ENCODE data around the gene TRIM4.

GRCh38 chr7:99944497-99945070 is 25.3 kb upstream of the TRIM4 start:
- TF ChIP-seq CTCF (IDR thresholded peaks at IDR 0.05; ENCODE audit: low read length), result no peak
- TF ChIP-seq EZH2phosphoT487 (IDR thresholded peaks at IDR 0.05; ENCODE audit: low read length), result no peak

Data from MM.1S (cell line).